Right ventricle myocardium superior (tissue), 1 donor: ENCODE data around the gene ACTMAP. TPM values are rescaled to one million over a fixed set of nuclear protein-coding genes. Genes with fewer than 3 reads are reported as not detected.
"Not testable (repeated sequence)": the region's sequence is repeated elsewhere in the genome, so short reads cannot be mapped to it uniquely, and the experiment has no call there.

Source experiments
- ATAC-seq: fragments of 200-7000 bp; cut with Tn5 transposase; one replicate; pipeline ENCODE4 v1.9.1; 2020; ENCODE audit warnings: mild to moderate bottlenecking; ENCODE audit not compliant: poor library complexity
- DNase-seq: peaks from one replicate; pipeline ENCODE4 v3.0.0-alpha.2; 2020
- intact Hi-C: fragments of 100-400 bp; cut with DNase I; formaldehyde crosslinking; loops from one replicate; pipeline ENCODE4 v1.11.2; 2022
- long read RNA-seq: library from polyadenylated mRNA; unstranded; transcript quantifications from one replicate; pipeline ENCODE4 v2.0.0, GENCODE V29; 2021
- total RNA-seq: library from RNA; stranded (reverse); fragmentation: NEBNext Ultra II Directional; extraction: Animal tissue kit (Norgen Biotek cat#: 25700); gene quantifications from one replicate; pipeline ENCODE4 v1.2.1, GENCODE V29; 2021
- donor health status: DM: no; HTN: yes; CAD: no; lungs with severe emphysema.

Gene ACTMAP, protein sequence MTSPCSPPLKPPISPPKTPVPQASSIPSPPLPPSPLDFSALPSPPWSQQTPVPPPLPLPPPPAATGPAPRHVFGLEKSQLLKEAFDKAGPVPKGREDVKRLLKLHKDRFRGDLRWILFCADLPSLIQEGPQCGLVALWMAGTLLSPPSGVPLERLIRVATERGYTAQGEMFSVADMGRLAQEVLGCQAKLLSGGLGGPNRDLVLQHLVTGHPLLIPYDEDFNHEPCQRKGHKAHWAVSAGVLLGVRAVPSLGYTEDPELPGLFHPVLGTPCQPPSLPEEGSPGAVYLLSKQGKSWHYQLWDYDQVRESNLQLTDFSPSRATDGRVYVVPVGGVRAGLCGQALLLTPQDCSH
- total RNA-seq: 5.2 TPM
- long read RNA-seq, partial matches to known transcripts: 1 of 5 reads
- long read RNA-seq, other reads (novel, unspliced or antisense): 3 of 5 reads

DNA sequence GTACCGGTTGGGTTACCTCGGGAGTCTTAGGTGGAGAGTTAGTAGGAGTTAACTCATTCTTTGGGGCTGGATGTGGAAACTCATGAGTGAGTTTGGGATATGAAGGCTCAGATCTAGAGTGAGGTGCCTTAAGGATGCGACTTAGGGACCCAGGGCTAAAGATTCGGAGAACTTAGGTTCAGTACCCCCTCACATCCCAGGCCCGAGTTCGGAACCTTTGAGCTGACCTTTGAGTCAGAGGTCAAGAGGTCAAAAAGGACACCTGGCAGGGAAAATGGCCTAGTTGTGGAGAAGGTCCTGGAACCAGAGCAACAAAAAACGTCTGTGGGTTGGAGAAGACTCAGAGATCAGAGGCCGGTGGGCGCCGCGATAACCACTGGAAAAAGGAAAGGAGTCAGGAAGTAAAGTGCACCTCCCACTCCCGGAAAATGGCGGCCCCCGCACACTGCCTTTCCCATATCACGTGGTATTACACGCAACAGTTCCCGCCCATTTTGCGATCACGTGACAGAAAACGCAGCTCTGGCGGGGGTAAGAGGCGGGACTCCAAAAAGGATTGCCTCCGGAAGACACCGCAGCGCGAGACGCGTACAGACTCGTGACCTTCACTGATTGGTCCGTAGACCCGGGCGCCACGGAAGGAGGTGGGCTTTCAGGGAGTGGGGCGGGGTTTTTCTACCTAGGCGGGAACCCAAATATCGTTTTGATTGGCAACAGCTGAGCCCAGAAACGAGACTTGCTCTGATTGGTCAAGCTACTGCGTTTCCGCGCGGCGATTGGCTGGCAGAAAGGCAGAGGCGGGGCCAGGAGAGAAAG is at the start of gene ACTMAP:
Gene ACTMAP, minus strand, starts transcription at position 420 of the 816 bp plus-strand sequence. CDS start 674 bp downstream, outside the sequence.
- intact Hi-C loops: no loop called here
- peak; percentile 95 for ATAC-seq
- peak; percentile 99 for DNase-seq

DNA sequence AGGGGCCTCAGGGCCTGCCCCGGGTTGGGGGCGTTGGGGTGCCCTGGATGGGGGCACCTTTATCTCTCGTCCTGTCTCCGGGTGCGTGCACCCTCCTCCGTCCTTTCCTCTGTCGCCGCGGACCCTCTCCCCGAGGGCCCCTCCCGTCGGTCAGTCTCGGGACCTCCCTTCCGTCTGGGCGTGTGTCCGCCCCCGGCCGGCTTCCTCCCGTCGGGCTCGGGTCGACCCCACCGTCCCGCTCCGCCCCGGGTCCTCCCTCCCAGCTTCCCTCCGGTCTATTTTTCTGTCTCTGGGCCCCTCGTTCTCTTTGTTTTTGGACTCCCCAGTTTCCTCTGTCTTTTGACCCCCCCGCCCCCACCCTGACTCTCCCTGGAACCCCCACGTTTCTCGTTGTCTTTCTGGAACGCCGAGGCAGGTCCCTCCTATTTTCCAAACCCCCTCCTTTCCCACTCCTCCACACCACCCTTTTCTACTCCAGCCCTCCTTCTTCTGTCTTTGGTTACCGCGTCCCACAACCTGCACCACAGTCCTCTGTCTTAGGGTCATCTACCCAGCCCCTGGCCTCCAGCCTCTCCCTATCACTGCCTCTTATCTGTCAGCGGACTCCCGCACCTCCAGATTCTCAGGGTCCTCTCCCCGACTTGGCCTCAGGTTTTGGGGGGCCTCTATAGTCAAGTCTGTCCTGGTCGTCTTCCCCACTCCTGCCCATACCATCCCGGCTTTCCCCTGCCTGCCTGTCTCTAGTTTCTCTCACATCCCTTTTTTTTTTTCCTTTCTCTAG is 49.5 kb upstream of the ACTMAP start:
- peak; percentile 77 for DNase-seq
- intact Hi-C loops: loop anchor here (10.0 kb wide), 1 partner anchor 125 kb away; no protein-coding TSS in a partner anchor
- ATAC-seq: peak; percentile 4

DNA sequence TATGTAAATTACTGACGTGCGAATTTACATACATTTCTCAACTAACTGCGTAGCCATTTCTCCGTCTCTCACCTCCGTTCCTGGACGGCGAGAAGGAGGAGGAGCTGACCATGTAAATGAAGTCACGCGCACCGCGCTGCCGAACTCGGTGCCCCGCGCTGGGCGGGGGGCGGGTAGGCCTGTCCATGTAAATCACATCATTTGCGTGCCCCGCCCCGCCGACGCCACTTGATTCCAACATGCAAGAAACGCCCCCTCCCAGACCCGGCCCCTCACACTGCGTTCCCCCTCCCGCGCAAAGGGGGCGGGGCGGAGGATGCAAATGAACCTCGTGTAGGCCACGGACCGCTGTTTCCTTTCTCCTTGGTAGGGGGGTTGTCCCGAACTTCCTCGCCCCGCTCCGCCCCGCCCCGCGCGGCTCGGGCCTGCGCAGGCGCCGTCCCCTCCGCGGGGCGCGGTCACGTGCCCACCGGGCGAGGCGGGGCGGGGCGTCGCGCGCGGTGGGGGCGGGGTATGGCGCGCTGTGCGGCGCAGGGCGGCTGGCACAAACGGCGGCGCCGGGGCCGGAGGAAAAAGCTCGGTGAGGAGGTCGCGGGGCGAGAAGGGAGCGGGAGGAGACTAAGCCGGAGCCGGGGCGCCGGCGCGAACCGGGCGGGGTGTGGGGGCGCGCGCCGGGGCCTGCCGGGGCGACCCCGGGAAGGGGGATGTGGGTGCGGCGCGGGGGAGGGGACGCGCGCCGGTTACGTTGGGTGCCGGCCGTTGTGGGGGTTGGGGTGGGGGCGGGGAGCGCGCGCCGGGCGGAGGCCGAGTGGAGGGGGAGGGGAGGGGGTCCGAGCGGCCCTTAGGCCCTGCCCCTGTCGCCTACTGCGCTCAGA is 48.6 kb upstream of the ACTMAP start, which contains the start of gene EGLN2:
Gene EGLN2, plus strand, starts transcription at position 509 of the 875 bp plus-strand sequence. CDS start 1,382 bp downstream, outside the sequence.
- intact Hi-C loops: loop anchor here (1.0 kb wide), 1 partner anchor 21 kb away; the partner anchor contains the start of gene RAB4B
- DNase-seq (peak; percentile 100), ATAC-seq (peak; percentile 84)

DNA sequence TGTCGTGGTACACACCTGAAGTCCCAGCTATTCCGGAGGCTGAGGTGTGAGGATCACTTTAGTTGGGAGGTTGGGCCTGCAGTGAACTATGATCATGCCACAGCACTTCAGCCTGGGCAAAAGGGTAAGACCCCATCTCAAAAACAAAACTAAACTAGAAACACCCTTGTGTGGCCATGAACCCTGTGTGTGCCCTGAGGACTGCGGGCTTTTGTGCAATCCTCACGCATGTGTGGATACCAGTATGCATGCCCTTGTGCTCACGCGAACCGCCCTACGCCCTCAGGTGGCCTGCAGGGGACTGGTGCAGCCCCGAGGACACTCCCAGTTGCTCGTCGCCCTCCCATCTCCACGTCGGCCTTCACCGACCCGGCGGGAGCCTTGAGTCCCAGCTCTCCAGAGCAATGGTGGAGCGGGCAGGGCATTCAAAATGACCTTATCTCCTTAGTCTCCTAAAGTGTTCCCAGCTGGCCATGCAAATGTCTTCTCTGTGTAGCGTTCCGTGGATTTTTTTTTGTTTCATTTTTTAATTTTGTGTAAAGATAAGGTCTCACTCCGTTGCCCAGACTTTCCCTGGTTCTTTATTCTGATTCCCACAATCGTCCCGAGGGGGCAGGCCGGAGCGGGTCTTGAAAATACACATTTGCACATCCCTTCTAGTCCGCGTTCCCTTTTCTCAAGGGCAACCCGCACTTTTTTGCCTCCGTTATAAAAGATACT is 47.8 kb upstream of the ACTMAP start:
- ATAC-seq: peak; percentile 32

DNA sequence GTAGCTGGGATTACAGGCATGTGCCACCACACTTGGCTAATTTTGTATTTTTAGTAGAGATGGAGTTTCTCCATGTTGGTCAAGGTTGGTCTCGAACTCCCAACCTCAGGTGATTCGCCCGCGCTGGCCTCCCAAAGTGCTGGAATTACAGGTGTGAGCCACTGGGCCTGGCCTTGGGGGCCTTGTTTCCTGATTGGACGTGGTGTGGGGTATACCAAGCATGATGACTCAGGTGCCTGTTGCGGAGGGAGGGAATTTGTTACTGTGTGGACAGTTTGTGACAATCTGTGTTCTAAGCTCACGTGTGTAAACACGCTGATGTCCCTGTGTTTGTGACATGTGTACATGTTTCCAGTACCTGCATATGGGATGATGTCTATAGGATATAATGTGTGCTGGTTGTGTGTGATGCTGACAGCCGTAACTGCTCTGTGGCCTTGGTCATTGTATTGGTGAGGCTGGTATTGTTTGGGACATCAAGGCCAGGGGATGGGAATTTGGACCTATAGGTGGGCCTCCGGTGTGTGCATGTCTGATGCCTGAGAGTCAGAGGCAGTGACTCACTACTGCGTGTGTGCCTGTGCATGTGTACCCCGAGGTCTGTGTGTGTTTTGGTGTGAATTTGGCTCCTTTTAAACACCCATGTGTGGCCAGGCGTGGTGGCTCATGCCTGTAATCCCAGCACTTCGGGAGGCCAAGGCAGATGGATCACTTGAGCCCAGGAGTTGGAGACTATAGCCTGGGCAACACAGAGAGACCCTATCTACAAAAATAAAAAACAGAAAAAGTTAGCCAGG is 47.1 kb upstream of the ACTMAP start:
- ATAC-seq (no peak), DNase-seq (no peak)
- intact Hi-C loops: no loop called here

More for the DNA sequence above, 47.8 kb upstream of the ACTMAP start:
- peak; percentile 80 for DNase-seq
- intact Hi-C loops: loop anchor here (1.0 kb wide), 1 partner anchor 20 kb away; the partner anchor contains the start of gene RAB4B

DNA sequence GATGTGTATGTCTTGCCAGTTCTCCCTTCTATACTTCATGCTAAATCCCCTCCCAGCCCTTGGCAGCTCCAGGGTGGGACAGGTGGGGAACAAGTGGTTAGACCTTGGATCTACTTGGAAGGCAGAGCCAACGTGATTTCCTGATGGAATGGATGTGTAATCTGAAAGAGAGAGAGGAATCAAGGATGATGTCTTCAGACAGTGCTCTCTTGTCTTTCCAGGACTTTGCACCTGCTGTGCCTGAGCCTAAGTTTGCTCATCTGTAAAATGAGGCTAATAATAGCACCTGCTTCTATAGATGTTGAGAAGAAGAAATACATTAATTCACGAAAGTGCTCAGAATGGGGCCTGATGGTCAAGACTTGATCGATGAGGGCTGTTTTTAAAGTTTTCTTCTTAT is 41.7 kb upstream of the ACTMAP start:
- ATAC-seq (no peak), DNase-seq (no peak)
- intact Hi-C loops: no loop called here

DNA sequence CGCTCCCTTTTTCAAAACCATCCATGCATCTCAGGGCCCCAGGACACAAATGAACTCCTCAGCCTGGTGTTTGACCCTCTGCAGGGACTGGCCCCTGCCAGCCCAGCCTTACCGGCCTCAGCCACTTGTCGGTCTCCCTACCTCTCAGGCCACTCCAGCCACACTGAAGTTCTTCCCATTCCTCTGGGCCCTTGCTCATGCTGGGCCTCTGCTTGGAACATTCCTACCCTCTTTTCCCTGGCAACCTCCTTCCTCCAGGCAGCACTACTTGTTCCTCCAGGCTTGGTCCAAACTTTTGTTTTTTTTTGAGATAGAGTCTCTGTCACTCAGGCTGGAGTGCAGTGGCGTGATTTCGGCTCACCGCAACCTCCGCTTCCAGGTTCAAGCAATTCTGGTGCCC is 41.1 kb upstream of the ACTMAP start:
- peak; percentile 18 for ATAC-seq

DNA sequence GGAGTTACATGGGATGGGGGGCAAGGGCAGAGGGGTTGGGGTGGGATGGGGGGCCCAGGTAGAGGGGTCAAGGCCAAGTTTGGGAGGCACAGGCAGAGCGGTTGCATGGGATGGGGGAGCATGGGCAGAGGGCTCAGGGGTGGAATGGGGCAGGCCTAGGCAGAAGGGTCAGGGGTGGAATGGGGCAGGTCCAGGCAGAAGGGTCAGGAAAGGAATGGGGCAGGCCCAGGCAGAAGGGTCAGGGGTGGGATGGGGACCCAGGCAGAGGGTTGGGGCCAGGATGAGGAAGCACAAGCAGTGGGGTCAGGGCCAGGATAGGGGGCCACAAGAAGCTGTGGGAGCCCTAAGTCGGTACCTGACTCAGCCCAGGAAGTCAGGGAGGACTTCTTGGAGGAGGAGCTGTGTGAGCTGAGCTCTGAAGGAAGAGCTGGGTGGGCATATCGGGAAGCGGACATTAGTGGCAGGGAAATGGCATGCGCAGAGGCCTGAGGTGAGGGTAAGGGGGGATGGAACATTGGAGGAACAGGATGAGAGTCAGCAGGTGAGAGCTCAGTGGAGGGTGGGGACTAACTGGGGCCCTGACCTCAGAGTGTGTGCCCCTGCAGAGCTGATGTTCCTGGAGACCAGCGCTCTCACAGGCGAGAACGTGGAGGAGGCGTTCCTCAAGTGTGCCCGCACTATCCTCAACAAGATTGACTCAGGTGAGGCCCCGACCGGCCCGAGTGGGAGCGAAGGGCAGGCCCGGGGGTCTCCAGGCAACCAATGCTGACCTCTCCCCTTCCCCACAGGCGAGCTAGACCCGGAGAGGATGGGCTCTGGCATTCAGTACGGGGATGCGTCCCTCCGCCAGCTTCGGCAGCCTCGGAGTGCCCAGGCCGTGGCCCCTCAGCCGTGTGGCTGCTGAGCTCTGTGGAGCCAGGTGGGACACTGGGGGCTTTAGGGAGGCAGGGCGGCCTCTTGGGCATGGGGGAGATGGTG is 36.1 kb upstream of the ACTMAP start:
- intact Hi-C loops: no loop called here
- ATAC-seq (no peak), DNase-seq (no peak)

More for the DNA sequence above, 41.1 kb upstream of the ACTMAP start:
- no peak for DNase-seq
- intact Hi-C loops: no loop called here

DNA sequence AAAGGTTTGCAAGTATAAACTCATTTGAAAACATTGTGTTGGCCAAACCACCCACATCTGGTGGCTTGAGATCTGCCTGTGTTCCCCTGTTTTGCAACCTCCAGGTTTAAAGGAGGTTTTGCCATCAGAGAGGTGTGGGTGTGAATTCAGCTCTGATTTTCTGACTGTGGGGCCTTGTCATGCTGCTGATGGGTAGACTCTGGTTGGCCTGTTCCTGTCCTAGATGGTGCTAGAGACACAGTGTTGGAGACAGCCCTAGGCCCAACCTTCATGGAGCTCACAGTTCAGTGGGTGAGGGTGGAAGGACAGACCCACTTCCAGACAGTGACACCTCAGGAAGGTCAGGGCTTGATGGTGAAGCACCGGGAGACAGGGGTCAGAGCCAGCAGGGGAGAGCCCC is 35.2 kb upstream of the ACTMAP start:
- intact Hi-C loops: no loop called here
- no peak for ATAC-seq
- no peak for DNase-seq

DNA sequence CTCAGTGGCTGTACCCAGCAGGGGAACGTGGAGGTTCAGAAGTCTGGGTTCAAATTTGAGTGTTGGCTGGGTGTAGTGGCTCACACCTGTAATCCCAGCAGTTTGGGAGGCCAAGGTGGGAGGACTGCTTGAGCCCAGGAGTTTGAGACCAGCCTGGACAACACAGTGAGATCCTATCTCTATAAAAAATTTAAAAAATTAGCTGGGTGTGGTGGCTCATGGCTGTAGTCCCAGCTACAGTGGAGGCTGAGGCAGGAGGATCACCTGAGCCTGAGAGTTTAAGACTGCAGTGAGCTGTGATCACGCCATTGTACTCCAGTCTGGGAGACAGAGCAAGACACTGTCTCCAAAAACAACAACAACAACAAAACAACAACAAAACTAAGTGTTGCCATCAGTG is 33.9 kb upstream of the ACTMAP start:
- DNase-seq, ATAC-seq, intact Hi-C loops: not testable (repeated sequence)

DNA sequence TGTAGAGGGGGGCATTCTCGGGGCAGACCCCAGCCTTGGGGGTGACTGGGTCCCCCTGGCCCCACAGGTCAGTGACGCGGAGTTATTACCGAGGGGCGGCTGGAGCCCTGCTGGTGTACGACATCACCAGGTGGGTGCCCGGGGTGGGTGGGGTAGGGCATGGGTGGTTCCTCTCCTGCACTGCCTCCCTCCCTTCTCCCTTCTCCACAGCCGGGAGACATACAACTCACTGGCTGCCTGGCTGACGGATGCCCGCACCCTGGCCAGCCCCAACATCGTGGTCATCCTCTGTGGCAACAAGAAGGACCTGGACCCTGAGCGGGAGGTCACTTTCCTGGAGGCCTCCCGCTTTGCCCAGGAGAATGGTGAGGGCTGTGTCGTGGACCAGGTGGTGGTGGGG is 33.4 kb upstream of the ACTMAP start:
- no peak for DNase-seq
- intact Hi-C loops: no loop called here
- ATAC-seq: no peak

DNA sequence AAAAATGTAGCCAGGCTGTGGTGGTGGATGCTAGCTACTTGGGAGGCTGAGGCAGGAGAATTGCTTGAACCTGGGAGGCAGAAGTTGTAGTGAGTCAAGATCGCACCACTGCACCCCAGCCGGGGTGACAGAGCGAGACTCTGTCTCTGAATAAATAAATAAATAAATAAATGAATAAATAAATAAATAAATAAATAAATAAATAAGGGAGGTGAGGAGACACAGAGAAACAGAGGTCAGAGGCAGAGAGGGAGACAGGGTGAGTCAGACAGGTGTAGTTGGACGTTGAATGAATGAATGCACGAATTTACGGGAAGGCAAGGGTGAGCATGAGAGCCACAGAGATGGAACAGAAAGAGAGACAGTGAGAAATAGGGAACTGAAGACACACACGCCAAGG is 30.9 kb upstream of the ACTMAP start:
- no peak for ATAC-seq
- no peak for DNase-seq
- intact Hi-C loops: no loop called here

DNA sequence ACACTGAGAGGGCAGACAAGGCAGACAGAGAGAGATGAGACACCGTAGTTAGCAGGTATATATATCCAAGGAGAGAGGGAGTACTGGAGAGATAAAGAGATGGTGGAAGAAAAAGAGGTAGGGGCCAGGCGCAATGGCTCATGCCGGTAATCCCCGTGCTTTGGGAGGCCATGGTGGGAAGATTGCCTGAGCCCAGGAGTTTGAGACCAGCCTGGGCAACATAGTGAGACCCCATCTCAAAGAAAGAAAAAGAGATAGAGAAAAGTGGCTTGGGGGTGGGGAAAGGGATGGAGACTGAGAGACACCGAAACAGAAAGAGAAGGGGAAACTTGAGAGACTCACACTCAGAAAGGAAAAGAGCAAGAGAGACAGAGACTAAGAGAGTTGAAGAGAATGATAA is 30.3 kb upstream of the ACTMAP start:
- intact Hi-C loops: no loop called here
- DNase-seq (no peak), ATAC-seq (no peak)

DNA sequence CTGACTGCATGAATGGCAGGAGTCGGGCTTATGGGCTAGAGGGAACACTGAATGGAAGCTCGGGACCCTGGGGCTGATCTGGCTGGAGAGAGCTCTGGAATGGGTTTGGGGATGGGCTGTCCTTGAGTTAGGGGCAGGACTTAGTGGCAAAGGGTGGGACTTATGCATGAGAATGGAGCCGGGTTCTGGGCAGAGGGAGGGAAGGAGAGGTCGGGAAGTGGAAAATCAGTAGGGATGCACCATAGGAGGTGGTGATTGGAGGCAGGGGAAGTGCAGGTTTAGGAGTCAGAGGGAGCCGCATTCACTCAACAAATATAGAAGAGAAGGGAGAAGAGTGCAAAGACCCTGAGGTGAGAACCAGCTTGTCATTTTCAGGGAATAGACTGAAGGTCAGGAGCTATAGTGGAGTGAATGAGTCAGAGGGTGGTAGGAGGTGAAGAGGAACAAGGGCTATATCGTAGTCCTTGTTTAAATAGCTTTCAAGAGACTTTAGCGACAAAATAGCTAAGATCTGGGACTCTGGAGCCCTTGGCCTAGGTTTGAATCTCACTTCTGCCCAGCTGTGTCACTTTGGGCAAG is 28.5 kb upstream of the ACTMAP start:
- intact Hi-C loops: loop anchor here (1.0 kb wide), 1 partner anchor 20 kb away; no protein-coding TSS in a partner anchor
- DNase-seq (no peak), ATAC-seq (no peak)
